ENCODE data around the gene LTB4R.
"Not testable (repeated sequence)": the region's sequence is repeated elsewhere in the genome, so short reads cannot be mapped to it uniquely, and the experiment has no call there.

The LTB4R gene

GRCh38 chr14:24348186-24348585 lies 36.9 kb downstream of the LTB4R start:
- DNase-seq, result no peak

DNA sequence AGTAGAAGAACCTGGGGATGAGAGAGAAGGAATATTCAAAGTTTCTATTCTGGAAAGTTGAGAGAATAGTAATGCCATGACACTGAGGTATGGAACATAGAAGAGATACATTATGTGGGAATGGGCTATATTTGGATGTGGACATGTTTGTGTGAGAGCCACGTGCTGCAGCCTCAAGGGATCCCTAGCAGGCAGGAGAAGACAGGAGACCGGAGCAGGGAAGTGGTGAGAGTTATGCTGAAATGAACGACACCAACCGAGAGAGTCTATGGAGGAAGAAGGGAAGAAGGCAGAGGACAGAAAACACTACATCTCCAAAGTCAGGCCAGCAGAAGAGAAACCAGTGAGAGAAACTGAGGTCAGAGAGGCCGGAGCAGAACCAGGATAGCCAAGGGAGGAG lies 38.4 kb downstream of the LTB4R start:
- no peak for DNase-seq

DNA sequence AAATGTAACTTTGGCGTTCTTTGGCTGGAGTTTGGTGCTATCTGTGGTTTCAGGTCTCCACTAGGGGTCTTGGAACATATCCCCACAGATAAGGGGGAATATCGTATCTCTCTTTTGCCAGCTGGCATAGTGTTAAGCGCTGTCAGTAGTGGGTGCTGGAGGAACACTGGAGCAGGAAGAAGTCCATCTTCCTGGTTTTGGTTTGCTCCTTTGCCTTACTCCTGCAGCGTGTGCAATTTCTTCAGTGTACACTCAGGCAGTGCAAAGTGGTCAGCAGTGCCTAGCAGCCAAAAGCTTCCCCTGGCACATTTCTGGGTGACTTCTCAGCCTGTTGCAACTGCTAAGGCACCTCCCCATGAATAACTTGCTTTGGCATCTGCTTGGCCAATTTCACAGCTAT lies 40.2 kb downstream of the LTB4R start:
- DNase-seq, result no peak

DNA sequence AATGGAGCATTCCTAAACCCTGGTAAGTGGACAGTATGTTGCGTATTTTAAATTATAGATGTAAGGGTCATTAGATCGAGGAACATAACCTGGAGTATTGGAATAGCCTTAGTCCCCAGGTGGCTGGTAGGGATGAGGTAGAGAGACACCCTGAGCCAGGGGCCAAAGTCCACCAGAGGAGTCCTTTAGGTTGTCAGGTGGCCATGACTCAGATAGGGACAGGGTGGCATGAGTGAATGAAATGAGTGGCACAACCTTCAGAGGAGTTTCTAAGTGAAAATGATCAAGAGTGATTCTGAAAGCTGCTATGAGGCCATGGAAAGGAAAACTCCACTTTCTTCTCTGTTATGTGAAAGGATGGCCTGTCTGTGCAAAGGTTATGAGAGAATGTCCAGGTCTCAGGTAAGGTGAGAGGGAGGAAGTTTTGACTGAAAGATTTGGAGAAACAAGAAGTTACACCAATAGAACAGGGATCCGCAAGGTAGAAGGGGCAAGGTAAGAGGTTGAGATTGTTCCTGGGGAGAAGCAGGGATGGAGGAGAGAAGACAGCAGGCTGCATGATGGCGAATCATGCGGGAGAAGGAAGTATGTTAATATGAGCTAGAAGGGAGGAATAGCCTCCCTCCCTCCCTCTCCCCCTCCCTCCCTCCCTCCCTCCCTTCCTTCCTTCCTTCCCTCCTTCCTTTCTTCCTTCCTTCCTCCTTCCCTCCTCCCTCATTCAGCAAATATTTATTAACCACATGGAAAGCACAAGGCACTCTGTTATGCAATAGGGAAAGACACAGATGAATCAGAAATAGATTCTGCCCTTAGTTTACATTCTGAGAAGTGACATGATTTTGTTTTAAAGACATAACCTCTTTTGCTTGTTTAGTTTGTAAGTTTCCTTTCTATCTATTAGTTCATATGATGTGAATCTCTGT lies 42.5 kb downstream of the LTB4R start:
- DNase-seq, result no peak

DNA sequence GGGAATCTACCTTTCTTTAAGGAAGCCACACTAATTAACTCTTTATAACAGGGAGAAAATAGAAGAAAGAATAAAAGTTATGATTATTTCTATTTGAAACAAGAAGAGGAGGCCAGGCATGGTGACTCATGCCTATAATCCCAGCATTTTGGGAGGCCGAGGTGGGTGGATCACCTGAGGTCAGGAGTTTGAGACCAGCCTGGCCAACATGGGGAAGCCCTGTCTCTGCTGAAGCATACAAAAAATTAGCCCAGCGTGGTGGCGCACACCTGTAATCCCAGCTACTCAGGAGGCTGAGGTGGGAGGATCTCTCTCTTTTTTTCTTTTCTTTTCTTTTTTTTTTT lies 43.2 kb downstream of the LTB4R start:
- not testable (repeated sequence) for DNase-seq

DNA sequence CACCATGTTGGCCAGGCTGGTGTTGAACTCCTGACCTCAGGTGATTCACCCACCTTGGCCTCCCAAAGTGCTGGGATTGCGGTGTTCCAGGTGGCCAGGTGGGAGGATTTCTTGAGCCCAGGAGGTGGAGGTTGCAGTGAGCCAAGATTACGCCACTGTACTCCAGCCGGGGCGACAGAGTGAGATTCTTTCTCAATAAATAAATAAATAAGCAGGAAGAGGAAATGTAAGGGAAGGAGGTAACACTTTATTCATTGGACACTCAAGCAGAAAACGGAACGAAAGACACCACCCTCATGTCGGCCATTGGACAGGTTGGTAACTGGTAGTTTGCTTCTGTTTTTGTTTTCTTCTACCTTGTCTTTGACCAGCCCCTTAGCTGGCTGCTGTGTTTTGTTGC lies 43.7 kb downstream of the LTB4R start:
- DNase-seq, result no peak

DNA sequence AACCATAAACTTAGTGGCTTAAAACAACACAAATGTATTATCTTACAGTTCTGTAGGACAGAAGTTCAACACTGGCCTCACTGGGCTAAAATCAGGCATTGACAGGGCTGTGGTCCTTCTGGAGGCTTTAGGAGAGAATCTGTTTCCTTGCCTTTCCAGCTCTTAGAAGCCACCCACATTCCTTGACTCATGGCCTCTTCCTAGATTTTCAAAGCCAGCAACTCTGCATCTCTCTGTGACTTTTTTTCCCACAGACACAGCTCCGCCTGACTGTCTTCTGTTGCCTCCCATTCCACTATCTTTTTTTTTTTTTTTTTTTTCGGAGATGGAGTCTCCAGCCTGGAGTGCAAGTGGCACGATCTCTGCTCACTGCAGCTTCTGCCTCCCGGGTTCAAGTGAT lies 44.9 kb downstream of the LTB4R start:
- DNase-seq, result no peak

- DNase-seq, result no peak
Observed at GRCh38 chr14:24360281-24360680, 49.0 kb downstream of the LTB4R start.

- no peak for DNase-seq
Observed at GRCh38 chr14:24361326-24361725, 50.0 kb downstream of the LTB4R start.

- no peak for DNase-seq
Observed at GRCh38 chr14:24362241-24362960, 51.1 kb downstream of the LTB4R start.

DNA sequence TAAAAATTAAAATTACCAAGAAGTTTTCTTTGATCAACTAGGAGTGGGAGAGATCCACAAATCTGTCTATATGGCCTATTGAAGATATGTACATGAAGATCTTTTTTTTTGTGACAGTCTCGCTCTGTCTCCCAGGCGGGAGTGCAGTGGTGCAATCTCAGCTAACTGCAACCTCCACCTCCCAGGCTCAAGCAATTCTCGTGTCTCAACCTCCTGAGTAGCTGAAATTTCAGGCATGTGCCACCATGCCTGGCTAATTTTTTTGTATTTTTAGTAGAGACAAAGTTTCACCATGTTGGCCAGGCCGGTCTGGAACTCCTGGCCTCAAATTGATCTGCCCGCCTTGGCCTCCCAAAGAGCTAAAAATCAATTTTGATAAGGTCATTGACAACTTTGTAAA lies 52.1 kb downstream of the LTB4R start:
- DNase-seq, result no peak

- DNase-seq, result no peak
Observed at GRCh38 chr14:24364841-24365240, 53.5 kb downstream of the LTB4R start.

DNA sequence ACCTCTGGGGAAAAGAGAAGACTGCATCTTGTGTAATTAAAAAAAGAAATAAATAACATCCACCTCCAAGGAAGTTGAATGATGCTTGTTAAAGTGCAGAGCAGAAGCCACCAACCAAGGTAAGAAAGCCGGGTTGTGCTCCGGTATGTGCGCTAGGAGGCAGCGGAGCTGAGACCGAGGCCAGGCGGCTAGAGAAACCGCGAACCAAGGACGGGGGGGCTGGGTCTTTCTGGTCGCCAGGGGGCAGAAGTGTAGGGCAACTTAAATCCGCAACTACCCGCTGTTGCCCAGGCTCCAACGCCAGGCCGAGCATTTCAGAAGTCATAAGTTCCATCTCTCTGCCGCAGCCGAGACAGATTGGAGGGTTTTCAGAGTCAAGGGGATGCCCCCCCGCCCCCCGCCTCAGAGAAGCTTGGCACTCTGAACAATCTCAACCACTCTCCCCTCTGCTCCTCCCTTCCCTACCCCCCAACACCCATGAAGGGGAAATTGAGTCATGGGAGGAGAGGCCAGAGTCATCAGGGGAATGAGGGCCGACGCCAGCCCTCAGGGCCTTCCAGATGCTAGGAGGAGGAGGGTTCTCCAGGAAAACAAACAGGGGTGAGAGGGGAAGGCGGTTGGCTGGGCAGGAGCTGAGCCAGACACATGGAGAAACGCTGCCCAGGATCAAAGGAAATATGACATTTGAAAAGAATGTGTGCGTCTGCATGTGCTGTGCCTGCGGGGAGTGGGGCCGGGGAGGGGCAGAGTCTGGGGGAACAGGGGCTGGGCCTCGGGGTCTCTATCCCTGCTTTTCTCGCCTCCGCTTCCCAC lies 54.5 kb downstream of the LTB4R start:
- peak in 4 of 5 experiments; percentile 14 to 64 (median 42) for DNase-seq

DNA sequence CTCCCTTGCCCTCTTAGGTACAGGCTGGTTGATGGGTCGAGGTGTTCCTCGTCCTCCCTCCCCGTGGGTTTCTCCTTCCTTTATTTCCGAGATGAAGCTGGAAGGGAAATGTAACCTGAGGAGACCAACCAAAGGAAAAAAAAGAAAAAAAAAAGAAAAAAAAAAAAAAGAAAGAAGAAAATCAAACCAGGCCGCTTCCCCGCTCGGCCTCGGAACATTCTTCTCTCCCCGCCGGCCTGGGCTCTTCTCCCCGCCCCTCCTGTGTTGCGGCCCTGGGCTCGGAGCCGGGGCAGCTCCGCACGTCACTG lies 55.1 kb downstream of the LTB4R start:
- no peak for DNase-seq

DNA sequence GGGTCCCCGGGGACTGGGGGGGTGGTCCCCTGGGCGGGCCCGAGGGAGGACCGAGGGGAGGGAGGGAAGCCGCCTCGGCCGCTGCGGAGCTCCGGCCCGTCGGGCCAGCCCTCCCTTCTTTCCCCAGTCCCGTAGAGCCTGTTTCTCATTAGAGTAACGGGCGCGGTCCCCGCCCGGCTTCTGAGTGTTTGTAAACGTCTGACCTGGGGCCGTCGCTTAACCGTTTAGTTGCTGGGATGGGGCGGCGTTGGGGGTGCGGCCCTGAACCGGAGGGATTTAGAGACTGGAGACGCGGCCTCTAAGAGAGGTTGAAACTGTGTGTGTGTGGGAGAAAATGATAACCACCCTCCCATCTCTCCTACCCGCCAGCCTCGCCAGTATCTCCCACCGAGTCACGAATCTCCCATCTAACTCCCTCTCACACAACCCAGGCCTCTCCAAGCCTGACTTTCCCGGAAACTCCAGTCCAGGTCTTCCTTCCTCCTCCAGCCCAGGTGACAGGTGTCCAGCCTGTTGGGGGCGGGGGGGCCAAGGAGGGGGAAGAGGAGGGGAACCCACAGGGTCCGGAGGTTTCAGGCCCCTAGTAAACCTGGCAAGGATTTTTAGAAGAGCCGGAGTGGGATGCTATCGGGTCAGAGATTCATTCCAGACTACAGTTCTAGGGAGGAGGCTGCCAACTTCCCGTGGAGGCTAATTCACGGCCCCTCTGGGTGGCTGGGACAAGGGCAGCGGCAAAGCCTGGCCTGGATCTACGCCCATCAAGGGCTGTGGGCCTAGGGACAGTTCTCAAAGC lies 55.6 kb downstream of the LTB4R start:
- peak in 1 of 5 experiments; percentile 6 for DNase-seq

All from T-helper 2 cell (primary cell).